SK-N-MC (cell line): ENCODE results near the gene RBMX.
"Not testable (repeated sequence)": the region's sequence is repeated elsewhere in the genome, so short reads cannot be mapped to it uniquely, and the experiment has no call there.

ENCODE experiments used
- EZH2 ChIP-seq: fragments of 200-600 bp; sonication (generic); IDR thresholded peaks from one replicate; pipeline ENCODE4 v1.6.1; 2017; ENCODE audit warnings: antibody characterized with exemption
- FOXP2 ChIP-seq: optimal IDR thresholded peaks from 2 replicates; pipeline ENCODE3; 2011; ENCODE audit warnings: mild to moderate bottlenecking, moderate library complexity; ENCODE audit not compliant: insufficient read depth; ENCODE audit errors: extremely low read length, control extremely low read depth
- POLR2AphosphoS5 ChIP-seq: IDR thresholded peaks from 2 replicates; pipeline ENCODE4 v1.6.1; 2012; ENCODE audit warnings: mild to moderate bottlenecking, low read depth, low read length, borderline replicate concordance

- TF ChIP-seq EZH2, POLR2AphosphoS5, FOXP2: not testable (repeated sequence)
Measured at GRCh38 chrX:136898752-136899151, 18.2 kb upstream of the RBMX start.
